NT2/D1 (cell line): ENCODE data around the gene RNU1-3.
"Not testable (repeated sequence)": the region's sequence is repeated elsewhere in the genome, so short reads cannot be mapped to it uniquely, and the experiment has no call there.

ENCODE experiments used
- SUZ12 ChIP-seq: IDR thresholded peaks from 2 replicates; pipeline ENCODE4 v1.6.1; 2011; ENCODE audit not compliant: insufficient read length, insufficient read depth; ENCODE audit errors: extremely low read depth
- YY1 ChIP-seq: IDR thresholded peaks from 2 replicates; pipeline ENCODE4 v1.6.1; 2011; ENCODE audit not compliant: insufficient read length, insufficient read depth
- ZNF274 ChIP-seq: IDR thresholded peaks from 2 replicates; pipeline ENCODE4 v1.6.1; 2011; ENCODE audit warnings: mild to moderate bottlenecking, low read depth, low read length

DNA sequence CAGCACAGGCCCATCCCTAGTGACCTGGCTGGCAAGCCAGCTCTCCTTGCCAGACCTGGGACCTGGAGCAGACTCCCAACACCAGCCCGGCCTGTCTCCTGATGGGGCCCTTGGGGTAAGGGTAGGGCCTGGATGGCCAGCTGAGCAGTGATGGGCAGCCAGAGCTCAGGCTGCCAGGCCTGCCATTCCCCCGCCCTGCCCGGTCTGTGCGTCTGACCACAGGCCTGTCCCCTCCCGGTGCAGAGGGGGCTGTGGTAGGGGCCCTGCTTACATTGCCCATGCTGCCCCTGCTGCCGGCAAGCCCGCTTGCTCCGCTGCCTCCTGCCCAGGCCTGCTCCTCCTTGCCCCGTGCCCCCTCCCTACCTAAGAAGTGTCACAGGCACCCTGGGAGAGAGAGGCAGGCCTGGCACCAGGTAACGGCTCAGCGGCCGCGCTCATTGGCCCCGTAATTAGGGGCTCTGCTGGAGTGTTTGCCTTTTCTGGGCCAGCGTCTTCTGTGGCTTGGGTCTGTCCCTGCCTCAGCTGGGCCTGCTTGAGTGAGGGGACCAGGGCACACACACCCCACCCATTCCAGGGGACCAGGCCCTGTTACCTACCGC, 37.9 kb upstream of the RNU1-3 start:
- TF ChIP-seq SUZ12, ZNF274, YY1: not testable (repeated sequence)
